Common myeloid progenitor, CD34-positive (primary cell): ENCODE data around the gene CRY1.
A peak's percentile ranks its signal among the peaks of the same experiment; 100 is the strongest.
"Not testable (repeated sequence)": the region's sequence is repeated elsewhere in the genome, so short reads cannot be mapped to it uniquely, and the experiment has no call there.

Experiments used
- CTCF ChIA-PET: fragments of 350-600 bp; sonication (Branson Sonifier 250); formaldehyde crosslinking; loops from one replicate; lab custom pipeline; 2021; ENCODE audit warnings: antibody characterized with exemption; lab: Charles Lee
- POLR2A ChIA-PET: fragments of 350-600 bp; sonication (Branson Sonifier 250); formaldehyde crosslinking; loops from one replicate; lab custom pipeline; 2021; ENCODE audit warnings: antibody characterized with exemption; lab: Charles Lee
- DNase-seq, 3 donors: peaks; one replicate each; pipeline versions ENCODE4 v3.0.0 to v3.0.0-alpha.2; 2013
- H3K27ac ChIP-seq, 2 experiments: 1 replicate in 1 of 2; 2 replicates in 1 of 2; pipeline ENCODE4 v1.7.0; 2013; ENCODE audit warnings: inconsistent platforms in 2 of 2, low read length in 2 of 2, mild to moderate bottlenecking in 2 of 2, low read depth in 1 of 2, moderate library complexity in 1 of 2; ENCODE audit not compliant: severe bottlenecking in 2 of 2, insufficient read depth in 1 of 2, poor library complexity in 1 of 2
- H3K27me3 ChIP-seq, 5 experiments: replicated peaks in 2 of 5; 1 replicate in 3 of 5; 2 replicates in 2 of 5; pipeline versions ENCODE4 v1.6.1 to v1.7.0; 2013; ENCODE audit warnings: low read length in 4 of 5, mild to moderate bottlenecking in 2 of 5, moderate library complexity in 2 of 5, inconsistent platforms in 1 of 5; ENCODE audit not compliant: insufficient read depth in 5 of 5, control insufficient read depth in 4 of 5
- H3K36me3 ChIP-seq, 4 experiments: 1 replicate in 2 of 4; 2 replicates in 2 of 4; pipeline versions ENCODE4 v1.6.1 to v1.7.0; 2013; ENCODE audit warnings: low read length in 3 of 4, control low read depth in 1 of 4, mild to moderate bottlenecking in 1 of 4; ENCODE audit not compliant: control insufficient read depth in 4 of 4, insufficient read depth in 4 of 4
- H3K4me1 ChIP-seq, 4 experiments: 1 replicate in 3 of 4; 2 replicates in 1 of 4; pipeline versions ENCODE4 v1.6.1 to v1.7.1; 2013; ENCODE audit warnings: low read length in 3 of 4, mild to moderate bottlenecking in 3 of 4, control low read depth in 1 of 4, inconsistent platforms in 1 of 4, moderate library complexity in 1 of 4; ENCODE audit not compliant: control insufficient read depth in 4 of 4, insufficient read depth in 4 of 4; ENCODE audit errors: control extremely low read depth in 1 of 4
- H3K4me3 ChIP-seq, 7 experiments: 1 replicate in 4 of 7; 2 replicates in 3 of 7; pipeline versions ENCODE4 v1.5.1 to v1.7.0; 2013; ENCODE audit warnings: mild to moderate bottlenecking in 7 of 7, low read length in 6 of 7, moderate library complexity in 6 of 7, inconsistent platforms in 2 of 7, low read depth in 2 of 7, control low read depth in 1 of 7; ENCODE audit not compliant: insufficient read depth in 4 of 7, control insufficient read depth in 1 of 7; ENCODE audit errors: extremely low read depth in 1 of 7
- H3K9me3 ChIP-seq, 5 experiments: 1 replicate in 4 of 5; 2 replicates in 1 of 5; pipeline versions ENCODE4 v1.6.1 to v1.7.1; 2013; ENCODE audit warnings: low read length in 4 of 5, mild to moderate bottlenecking in 2 of 5, inconsistent platforms in 1 of 5, low read depth in 1 of 5, moderate library complexity in 1 of 5; ENCODE audit not compliant: control insufficient read depth in 4 of 5, insufficient read depth in 2 of 5; ENCODE audit errors: control extremely low read depth in 1 of 5
- WGBS: methylation state at CpG from one replicate; pipeline ENCODE4 v1.1.5; 2013; ENCODE audit not compliant: insufficient coverage; 5-methylcytosine and 5-hydroxymethylcytosine counted together

The CRY1 gene

DNA sequence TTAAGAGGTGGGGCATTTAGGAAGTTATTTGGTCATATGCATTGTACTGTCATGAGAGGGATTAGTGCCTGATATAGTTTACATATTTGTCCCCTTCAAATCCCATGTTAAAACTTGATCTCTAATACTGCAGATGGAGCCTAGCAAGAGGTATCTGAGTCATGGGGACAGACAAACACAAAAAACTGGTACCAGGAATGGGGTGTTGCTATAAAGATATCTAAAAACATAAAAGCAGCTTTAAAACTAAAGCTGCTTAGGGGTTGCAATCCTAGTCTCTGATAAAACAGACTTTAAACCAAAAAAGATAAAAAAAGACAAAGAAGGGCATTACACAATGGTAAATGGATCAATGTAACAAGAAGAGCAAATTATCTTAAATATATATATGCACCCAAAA lies 11.6 kb downstream of the CRY1 start:
- ChIA-PET CTCF (interaction anchor here (0.7 to 3.1 kb wide), 2 partner anchors 8 to 11 kb away, joined by 3 to 15 read pairs; no protein-coding TSS in a partner anchor), POLR2A (no interaction called here)
- H3K27me3 ChIP-seq, result no peaks in the 10 kb centered on the region
- DNase-seq, result no peak
- no peak overlapping the region for H3K4me3 ChIP-seq
- peaks cover 0 to 2% (median 0%) of the 10 kb centered on the region in 4 experiments for H3K36me3 ChIP-seq
- no peak overlapping the region for H3K27ac ChIP-seq
- peaks cover 0 to 4% (median 0%) of the 10 kb centered on the region in 5 experiments for H3K9me3 ChIP-seq
- peaks cover 0 to 9% (median 5%) of the 10 kb centered on the region in 4 experiments for H3K4me1 ChIP-seq

DNA sequence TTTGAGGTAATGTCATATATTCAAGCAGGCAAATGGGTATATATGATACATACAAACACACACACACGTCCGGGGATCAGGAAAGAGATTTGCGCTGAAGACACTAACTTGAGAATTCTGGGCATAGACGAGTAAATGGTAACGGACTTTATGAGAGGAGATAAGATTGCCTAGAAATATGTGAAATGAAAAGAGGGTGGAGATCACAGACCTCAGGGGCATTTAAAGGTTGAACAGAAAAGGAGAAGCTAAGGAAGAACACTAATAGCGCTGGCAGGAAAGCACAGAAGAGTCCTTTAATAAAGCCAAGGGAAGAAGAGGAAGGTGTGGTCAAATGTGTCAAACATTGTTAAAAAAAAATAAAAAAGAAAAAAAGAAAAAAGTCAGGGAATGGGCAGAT lies 13.1 kb downstream of the CRY1 start:
- Histone ChIP-seq H3K4me3 (no peak overlapping the region), H3K27ac (no peak overlapping the region), H3K36me3 (no peaks in the 10 kb centered on the region), H3K9me3 (peaks cover 0 to 4% (median 0%) of the 10 kb centered on the region in 5 experiments), H3K27me3 (no peaks in the 10 kb centered on the region), H3K4me1 (peaks cover 0 to 9% (median 5%) of the 10 kb centered on the region in 4 experiments)
- 66% methylated on average over 3 of the region's 6 CpGs for WGBS
- peak in 2 of 3 donors; percentile 42 to 45 for DNase-seq
- POLR2A ChIA-PET, result no interaction called here
- CTCF ChIA-PET, result interaction anchor here (0.7 to 3.1 kb wide), 5 partner anchors 10 to 527 kb away, joined by 3 to 15 read pairs (median 3); no protein-coding TSS in a partner anchor

GRCh38 chr12:107079172-107080011 lies 14.0 kb downstream of the CRY1 start:
- WGBS, result 100% methylated on average over 1 of the region's 2 CpGs
- Histone ChIP-seq H3K36me3 (no peaks in the 10 kb centered on the region), H3K4me1 (peaks cover 0 to 9% (median 5%) of the 10 kb centered on the region in 4 experiments), H3K4me3 (no peak overlapping the region), H3K27ac (no peak overlapping the region), H3K9me3 (peaks cover 0 to 4% (median 0%) of the 10 kb centered on the region in 5 experiments), H3K27me3 (no peaks in the 10 kb centered on the region)
- peak; percentile 28 to 51 (median 50) for DNase-seq
- POLR2A ChIA-PET, result no interaction called here
- CTCF ChIA-PET, result interaction anchor here (0.7 to 3.1 kb wide), 6 partner anchors 11 to 528 kb away, joined by 3 to 15 read pairs (median 3); no protein-coding TSS in a partner anchor

DNA sequence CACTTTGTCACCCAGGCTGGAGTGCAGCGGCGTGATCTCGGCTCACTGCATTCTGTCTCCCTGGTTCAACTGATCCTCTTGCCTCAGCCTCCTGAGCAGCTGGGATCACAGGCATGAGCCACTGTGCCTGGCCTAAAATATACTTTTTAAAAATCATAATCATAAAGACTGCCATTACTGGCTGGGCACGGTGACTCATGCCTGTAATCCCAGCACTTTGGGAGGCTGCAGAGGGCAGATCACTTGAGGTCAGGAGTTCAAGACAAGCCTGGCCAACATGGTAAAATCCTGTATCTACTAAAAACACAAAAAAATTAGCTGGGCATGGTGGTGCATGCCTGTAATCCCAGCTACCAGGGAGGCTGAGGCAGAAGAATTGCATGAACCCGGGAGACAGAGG lies 20.1 kb downstream of the CRY1 start:
- H3K27me3 ChIP-seq, H3K36me3 ChIP-seq, DNase-seq, H3K9me3 ChIP-seq, H3K4me3 ChIP-seq, POLR2A ChIA-PET, H3K27ac ChIP-seq, CTCF ChIA-PET, H3K4me1 ChIP-seq: not testable (repeated sequence)
- 100% methylated on average over 5 of the region's 5 CpGs for WGBS

DNA sequence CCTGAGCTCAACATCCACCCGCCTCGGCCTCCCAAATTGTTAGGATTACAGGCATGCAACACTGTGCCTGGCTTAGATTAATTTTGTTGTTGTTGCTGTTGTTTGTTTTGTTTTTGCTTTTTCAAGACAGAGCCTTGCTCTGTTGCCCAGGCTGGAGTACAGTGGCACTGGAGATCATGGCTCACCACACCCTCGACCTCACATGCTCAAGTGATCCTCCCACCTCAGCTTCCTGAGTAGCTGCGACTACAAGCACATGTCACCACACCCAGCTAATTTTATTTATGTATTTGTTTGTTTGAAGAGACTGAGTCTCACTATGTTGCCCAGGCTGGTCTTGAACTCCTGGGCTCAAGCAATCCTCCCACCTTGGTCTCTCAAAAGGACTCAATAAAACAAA lies 26.7 kb downstream of the CRY1 start:
- Histone ChIP-seq H3K27me3 (no peaks in the 10 kb centered on the region), H3K9me3 (peaks cover 0 to 12% (median 0%) of the 10 kb centered on the region in 5 experiments), H3K36me3 (no peaks in the 10 kb centered on the region), H3K4me1 (no peaks in the 10 kb centered on the region), H3K27ac (no peak overlapping the region), H3K4me3 (no peak overlapping the region)
- ChIA-PET POLR2A (no interaction called here), CTCF (no interaction called here)
- DNase-seq, result no peak
- WGBS, result 100% methylated on average over 2 of the region's 4 CpGs

GRCh38 chr12:107064687-107065086 lies 28.7 kb downstream of the CRY1 start:
- H3K36me3 ChIP-seq, result no peaks in the 10 kb centered on the region
- H3K27ac ChIP-seq, result no peak overlapping the region
- H3K4me1 ChIP-seq, result no peaks in the 10 kb centered on the region
- no peak for DNase-seq
- no peak overlapping the region for H3K4me3 ChIP-seq
- ChIA-PET CTCF (no interaction called here), POLR2A (no interaction called here)
- peaks cover 0 to 12% (median 0%) of the 10 kb centered on the region in 5 experiments for H3K9me3 ChIP-seq
- no peaks in the 10 kb centered on the region for H3K27me3 ChIP-seq

- ChIA-PET CTCF (no interaction called here), POLR2A (no interaction called here)
Measured at GRCh38 chr12:107064243-107064642, 29.1 kb downstream of the CRY1 start.

More at GRCh38 chr12:107064243-107064642, 29.1 kb downstream of the CRY1 start:
- Histone ChIP-seq H3K4me3 (no peak overlapping the region), H3K4me1 (no peaks in the 10 kb centered on the region), H3K9me3 (peaks cover 0 to 12% (median 0%) of the 10 kb centered on the region in 5 experiments), H3K27me3 (no peaks in the 10 kb centered on the region), H3K27ac (no peak overlapping the region), H3K36me3 (no peaks in the 10 kb centered on the region)
- DNase-seq, result no peak
- 100% methylated on average over 1 of the region's 1 CpG for WGBS
